GM18511 (cell line): ENCODE data around the gene CCM2L.

Source experiments
- ATAC-seq: cut with Tn5 transposase; IDR thresholded peaks from one replicate; pipeline ENCODE4 v1.9.1; 2021; ENCODE audit warnings: mild to moderate bottlenecking, moderate library complexity; ENCODE audit not compliant: unreplicated experiment

The CCM2L gene

GRCh38 chr20:32010101-32010500, at the start of gene CCM2L:
TSS of gene CCM2L (plus strand) at chr20:32010438. CDS start at chr20:32010455, 17 bp downstream.
- ATAC-seq, result no peak

DNA sequence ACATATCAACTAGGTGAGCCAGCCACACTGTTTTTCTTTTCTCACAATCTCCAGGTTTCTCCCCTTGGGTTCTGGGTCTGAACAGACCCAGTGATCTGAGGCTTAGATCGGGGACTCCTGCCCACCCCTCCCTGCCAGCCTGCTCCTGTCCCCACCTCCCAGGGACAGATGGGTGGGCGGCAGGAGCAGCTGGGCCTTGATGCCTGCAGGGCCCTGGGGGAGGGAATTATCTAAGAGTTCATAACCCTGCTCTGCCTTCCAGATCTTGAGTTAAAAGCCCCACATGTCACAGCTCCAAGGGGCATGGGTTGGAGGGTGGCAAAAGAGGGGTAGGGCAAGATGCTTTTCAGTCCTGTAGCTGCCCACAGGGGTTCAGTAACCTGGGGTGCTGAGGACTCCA, 47.5 kb upstream of the CCM2L start:
- ATAC-seq, result no peak

DNA sequence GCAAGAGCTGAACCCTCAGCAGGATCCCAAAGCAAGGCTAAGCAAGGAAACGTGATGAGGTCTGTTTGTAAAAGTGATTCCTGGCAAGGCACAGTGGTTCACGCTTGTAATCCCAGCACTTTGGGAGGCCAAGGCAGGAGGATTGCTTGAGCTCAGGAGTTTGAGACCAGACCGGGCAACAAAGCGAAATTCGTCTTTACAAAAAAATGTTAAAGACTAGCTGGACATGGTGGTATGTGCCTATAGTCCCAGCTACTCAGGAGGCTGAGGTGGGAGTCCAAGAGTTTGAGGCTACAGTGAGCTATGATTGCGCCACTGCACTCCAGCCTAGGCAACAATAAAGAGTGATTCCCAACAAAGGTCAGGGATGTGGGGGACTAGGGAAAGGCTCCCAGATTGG, 46.3 kb upstream of the CCM2L start:
- no peak for ATAC-seq

DNA sequence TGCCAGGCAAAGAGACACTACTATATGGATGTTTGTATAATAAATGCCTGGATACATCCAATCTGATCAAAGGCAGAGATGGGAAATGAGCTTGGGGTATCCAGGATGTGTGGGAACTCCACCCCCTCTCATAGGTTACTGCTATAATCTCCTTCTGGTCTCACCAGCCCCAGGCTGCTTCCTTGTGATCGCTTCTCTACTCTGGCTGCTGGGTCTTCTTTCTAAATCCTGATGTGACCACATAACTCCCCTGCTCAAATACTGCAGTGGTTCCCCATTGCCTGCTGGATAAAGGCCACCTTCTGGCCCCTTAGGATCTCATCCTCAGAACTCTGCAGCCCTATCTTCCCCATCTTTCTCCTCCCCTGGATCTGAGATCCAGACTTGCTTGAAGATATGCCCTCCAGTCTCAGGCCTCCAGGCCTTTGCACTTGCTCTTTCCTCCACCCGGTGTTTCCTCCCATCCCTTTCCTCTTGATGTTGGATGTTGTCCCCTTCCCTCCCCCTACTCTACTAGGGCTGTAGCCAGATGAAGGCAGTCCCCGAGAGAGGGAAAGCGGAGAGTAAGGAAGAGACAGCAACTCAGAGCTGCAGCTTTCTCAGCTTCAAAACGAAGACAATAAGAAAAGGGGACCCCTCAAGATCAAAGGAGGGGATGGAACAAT, 43.1 kb upstream of the CCM2L start:
- no peak for ATAC-seq

DNA sequence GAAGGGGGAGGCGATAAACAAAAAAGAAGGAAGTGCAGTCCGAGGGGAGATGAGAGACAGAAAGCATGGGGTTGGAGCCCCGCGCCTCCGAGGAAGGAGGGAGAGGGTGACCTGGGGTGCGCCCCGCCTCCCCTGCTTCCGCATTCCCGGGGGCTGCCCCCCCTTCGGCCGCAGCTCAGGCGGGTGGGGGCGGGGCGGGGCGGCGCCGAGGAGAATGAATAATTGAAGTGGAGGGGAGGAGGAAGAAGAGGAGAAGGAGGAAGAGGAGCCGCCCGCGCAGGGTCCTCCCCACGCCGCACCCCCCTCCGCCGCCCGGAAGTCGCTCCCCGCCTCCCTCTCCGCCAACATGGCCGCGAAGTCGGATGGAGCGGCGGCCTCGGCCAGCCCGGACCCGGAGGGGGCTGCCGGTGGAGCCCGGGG, 42.4 kb upstream of the CCM2L start, which contains the start of gene XKR7:
Gene XKR7, plus strand, starts transcription at position 322 of the 420 bp plus-strand sequence. Its CDS starts 25 bp downstream, at position 347.
- ATAC-seq, result no peak

- no peak for ATAC-seq
These were observed 41.7 kb upstream of the CCM2L start for GRCh38 chr20:31968291-31969126.

DNA sequence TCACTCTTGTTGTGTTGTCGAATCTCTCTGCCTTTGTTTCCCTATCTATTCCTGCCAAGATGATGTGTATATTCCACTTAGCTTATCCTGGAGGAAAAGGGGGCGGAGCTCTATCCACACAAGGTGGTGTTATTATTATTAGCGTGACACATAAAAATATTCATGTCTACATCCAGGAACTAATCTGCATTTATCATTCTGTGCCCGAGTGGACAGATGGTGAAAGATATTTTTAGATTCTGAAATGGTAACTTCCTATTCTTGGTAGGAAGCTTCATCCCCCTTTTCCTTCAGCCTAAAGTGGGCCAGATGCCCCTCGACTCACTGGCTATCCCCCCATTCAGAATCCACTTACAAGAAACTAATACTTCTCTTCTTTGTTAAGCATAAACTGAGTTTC, 40.2 kb upstream of the CCM2L start:
- no peak for ATAC-seq

DNA sequence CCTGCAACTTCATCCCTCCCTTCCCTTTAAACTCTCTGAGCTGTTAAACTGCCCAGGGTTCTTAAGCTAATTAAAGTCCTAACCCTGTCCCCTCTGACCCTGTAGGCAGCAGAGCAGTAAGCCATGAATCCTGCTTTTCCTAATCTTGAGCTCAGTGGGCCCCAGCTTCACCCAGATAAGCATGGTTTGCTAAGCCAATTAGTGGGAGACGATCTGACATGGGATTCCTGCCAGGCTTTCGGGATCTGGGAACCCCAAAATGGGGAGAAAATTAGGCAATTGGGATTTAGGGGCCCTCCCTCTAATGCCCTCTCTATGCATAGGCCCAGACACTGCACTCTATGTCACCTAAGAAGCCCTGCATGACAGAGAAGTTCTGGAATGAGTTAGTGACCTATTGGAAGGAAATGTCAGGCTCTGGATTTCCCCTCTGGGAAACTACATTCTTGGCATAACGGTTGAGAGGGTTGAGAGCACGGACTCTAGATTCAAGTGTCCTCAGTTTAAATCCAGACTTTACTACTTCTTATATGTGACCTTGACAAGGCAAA, 37.7 kb upstream of the CCM2L start:
- no peak for ATAC-seq

GRCh38 chr20:31974296-31974695, 35.9 kb upstream of the CCM2L start:
- no peak for ATAC-seq

GRCh38 chr20:31974951-31975487, 35.2 kb upstream of the CCM2L start:
- ATAC-seq, result no peak

- no peak for ATAC-seq
These were observed 34.4 kb upstream of the CCM2L start for GRCh38 chr20:31975874-31976273.

- ATAC-seq, result no peak
These were observed 33.2 kb upstream of the CCM2L start for GRCh38 chr20:31977080-31977479.

- no peak for ATAC-seq
These were observed 30.4 kb upstream of the CCM2L start for GRCh38 chr20:31979713-31980426.

GRCh38 chr20:31981784-31982183, 28.5 kb upstream of the CCM2L start:
- no peak for ATAC-seq

DNA sequence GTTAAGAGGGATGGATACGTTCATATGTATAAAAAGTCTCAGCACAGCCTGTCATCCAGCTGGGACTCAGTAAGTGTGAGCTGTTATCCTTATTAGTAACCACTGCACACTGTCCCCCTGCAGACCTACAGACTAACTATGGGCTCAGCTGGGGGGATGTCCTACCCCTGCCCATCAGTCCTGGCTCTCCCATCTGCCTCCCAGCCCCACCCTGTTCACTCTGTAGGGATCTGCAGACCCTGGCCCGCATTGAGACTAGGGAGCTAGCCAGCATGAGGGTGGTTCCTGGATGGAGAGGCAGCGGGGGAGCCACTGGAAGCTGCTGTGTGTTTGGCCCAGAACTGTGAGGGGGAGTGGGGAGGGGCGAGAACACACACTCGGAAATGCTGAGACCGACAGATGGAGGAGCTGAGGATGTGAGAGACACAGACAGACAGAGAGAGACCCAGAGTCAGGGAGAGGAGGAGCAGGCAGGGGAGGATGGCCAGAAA, 25.2 kb upstream of the CCM2L start:
- no peak for ATAC-seq

DNA sequence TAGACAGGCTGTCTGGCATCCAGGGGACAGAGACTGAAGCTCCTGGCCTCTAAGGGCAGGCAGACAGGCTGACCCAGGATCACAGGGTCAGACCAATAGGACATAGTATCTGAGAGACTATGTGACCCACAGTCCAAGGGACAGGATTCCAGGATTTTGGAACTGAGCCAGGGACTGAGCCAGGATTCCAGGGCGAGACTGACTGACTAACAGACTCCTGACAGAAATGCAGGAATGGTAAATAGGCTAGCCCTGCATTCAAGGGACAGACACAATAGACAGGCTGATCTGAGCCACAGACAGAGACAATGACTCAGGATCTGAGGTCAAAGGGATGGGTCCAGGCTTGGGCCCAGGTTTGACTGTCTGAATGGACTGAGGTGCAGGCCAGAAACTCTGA, 22.5 kb upstream of the CCM2L start:
- no peak for ATAC-seq

DNA sequence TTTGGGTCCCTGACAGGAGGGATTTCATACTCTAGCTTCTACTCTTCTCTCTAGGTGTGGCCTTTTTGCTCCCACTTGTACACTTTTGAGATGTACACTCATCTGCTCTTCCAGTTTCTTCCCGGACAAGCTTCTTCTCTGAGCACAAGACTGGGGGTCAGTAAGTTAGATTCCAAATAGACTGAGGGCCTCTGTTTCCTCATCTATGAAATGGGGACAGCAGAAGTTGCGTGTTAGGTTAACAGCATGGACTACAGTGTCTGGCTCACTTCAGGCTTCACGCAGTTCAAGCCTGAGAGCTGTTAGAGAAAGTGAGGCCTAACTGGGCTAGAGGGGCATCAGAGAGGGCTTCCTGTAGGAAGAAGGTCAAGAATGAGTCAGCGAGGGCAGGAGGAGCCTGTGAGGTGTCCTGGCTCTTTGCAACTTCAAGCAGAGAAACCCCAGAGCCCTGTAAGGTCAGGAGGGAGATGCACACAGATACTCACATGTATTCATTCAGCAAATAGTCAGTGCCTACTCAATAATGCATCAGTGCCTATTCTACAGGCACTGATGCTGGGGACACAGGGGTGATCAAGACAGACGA, 21.7 kb upstream of the CCM2L start:
- no peak for ATAC-seq

GRCh38 chr20:31989030-31989645, 21.1 kb upstream of the CCM2L start:
- ATAC-seq, result no peak

DNA sequence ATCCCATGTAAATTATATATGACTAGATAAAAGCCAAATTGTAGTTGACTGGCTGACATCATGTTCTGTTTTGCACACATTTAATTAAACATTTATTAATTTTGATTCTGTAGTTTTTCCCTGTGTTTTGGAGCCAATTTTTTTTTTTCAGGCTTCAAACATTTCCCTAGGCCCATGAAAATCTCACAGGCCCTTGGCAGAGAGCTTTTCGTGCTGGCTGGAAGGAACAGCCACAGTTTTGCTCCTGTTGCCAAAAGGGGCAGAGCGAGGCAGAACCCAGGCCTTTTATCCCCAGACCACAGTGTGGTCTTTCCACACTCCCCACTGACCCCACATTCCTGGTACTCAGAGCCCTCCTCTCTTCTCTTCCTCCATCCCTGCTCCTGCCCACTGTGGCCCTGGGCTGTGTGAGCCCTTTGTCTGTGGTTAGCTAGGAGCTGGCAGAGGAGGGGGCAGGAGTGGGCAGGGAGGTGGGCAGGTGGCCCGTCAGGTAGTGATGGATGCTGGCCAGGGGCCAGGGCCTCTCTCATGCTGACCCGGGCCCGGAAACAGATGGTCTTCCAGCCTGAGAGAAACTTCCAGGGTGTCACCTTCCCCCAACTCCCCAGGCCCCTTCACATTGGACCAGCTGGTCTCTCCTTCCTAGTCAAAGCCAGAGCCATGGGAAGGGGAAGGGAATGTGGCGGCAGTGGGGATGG, 19.4 kb upstream of the CCM2L start:
- no peak for ATAC-seq

DNA sequence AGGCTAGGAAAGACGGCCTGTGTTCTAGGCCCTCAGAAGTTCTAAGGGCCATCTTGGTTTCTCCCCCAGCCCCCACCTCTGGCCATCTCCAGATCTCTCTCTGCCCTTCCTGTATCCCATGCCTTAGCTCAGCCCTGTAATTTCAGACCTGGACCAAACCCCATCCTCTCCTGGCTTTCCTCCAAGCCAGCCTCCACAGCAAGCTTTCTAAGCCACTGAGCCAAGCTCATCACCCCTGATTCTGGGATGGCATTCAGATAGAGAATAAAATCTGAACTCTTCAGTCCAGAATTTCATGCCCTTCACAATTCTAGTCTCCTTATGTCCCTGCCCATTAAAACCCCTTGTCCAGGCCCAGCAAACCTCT, 18.9 kb upstream of the CCM2L start:
- no peak for ATAC-seq
